Activated CD4-positive, alpha-beta T cell treated with anti-CD3 and anti-CD28 coated beads, Interleukin-2, amount 10 ng/mL, durations not matched to agents 7 days and 5 days (primary cell): ENCODE measurements around the gene ELOB. TPM values are rescaled to one million over a fixed set of nuclear protein-coding genes. Genes with fewer than 3 reads are reported as not detected.
A peak's percentile ranks its signal among the peaks of the same experiment; 100 is the strongest.

Source experiments
- CTCF ChIA-PET: fragments of 350-600 bp; sonication (Branson Sonifier 250); formaldehyde crosslinking; loops from one replicate; lab custom pipeline; 2021; ENCODE audit warnings: antibody characterized with exemption; lab: Charles Lee
- POLR2A ChIA-PET: fragments of 350-600 bp; sonication (Branson Sonifier 250); formaldehyde crosslinking; loops from one replicate; lab custom pipeline; 2021; ENCODE audit warnings: antibody characterized with exemption; lab: Charles Lee
- DNase-seq: peaks from one replicate; pipeline ENCODE4 v3.0.0-alpha.2; 2020
- H3K27ac Mint-ChIP-seq: one replicate; pipeline ENCODE4 v1.8.0; 2021; ENCODE audit warnings: mild to moderate bottlenecking, moderate library complexity, mixed read lengths
- H3K27me3 Mint-ChIP-seq: one replicate; pipeline ENCODE4 v1.8.0; 2021; ENCODE audit warnings: mixed read lengths
- H3K36me3 Mint-ChIP-seq: one replicate; pipeline ENCODE4 v1.8.0; 2021; ENCODE audit warnings: low read depth, mixed read lengths
- H3K4me1 Mint-ChIP-seq: one replicate; pipeline ENCODE4 v1.8.0; 2021; ENCODE audit warnings: mixed read lengths
- H3K4me3 Mint-ChIP-seq: one replicate; pipeline ENCODE4 v1.8.0; 2021; ENCODE audit warnings: mild to moderate bottlenecking, moderate library complexity, mixed read lengths
- H3K9me3 Mint-ChIP-seq: one replicate; pipeline ENCODE4 v1.8.0; 2021; ENCODE audit warnings: mixed read lengths
- total RNA-seq, 2 experiments: library from RNA; stranded (reverse); gene quantifications; one replicate each; pipeline ENCODE4 v1.2.3, GENCODE V29; 2021

Gene ELOB
- total RNA-seq, 2 experiments from 2014 or later: 224 to 249 TPM

GRCh38 chr16:2775765-2776499 is 1.1 kb downstream of the ELOB start:
- ChIA-PET CTCF (interaction anchor here (0.7 to 1.2 kb wide), 3 partner anchors 8 to 107 kb away, joined by 3 to 5 read pairs (median 3); partner anchors contain the start of gene FLYWCH2), POLR2A (interaction anchor here (0.6 kb wide), 1 partner anchor 63 kb away, joined by 4 read pairs; no protein-coding TSS in a partner anchor)
- Mint-ChIP-seq H3K4me3 (peak overlapping the region; percentile 89), H3K9me3 (no peaks in the 10 kb centered on the region), H3K4me1 (peaks cover 31% of the 10 kb centered on the region), H3K36me3 (peaks cover 28% of the 10 kb centered on the region), H3K27ac (peak overlapping the region; percentile 91), H3K27me3 (no peaks in the 10 kb centered on the region)
- DNase-seq: no peak

- Mint-ChIP-seq H3K4me3 (peak overlapping the region; percentile 89), H3K4me1 (peaks cover 32% of the 10 kb centered on the region), H3K27me3 (no peaks in the 10 kb centered on the region), H3K36me3 (peaks cover 35% of the 10 kb centered on the region), H3K9me3 (no peaks in the 10 kb centered on the region), H3K27ac (no peak overlapping the region)
- CTCF ChIA-PET: interaction anchor here (0.5 to 1.4 kb wide), 3 partner anchors 10 to 184 kb away, joined by 3 to 5 read pairs (median 3); no protein-coding TSS in a partner anchor
- POLR2A ChIA-PET: interaction anchor here (0.6 kb wide), 1 partner anchor 64 kb away, joined by 4 read pairs; no protein-coding TSS in a partner anchor
- no peak for DNase-seq
Observed at GRCh38 chr16:2775131-2775716, 1.9 kb downstream of the ELOB start.

GRCh38 chr16:2774161-2774891 is 2.8 kb downstream of the ELOB start:
- peak overlapping the region; percentile 55 for H3K27ac Mint-ChIP-seq
- DNase-seq: no peak
- peaks cover 32% of the 10 kb centered on the region for H3K4me1 Mint-ChIP-seq
- CTCF ChIA-PET: interaction anchor here (0.6 to 1.5 kb wide), 3 partner anchors 16 to 223 kb away, joined by 3 to 4 read pairs (median 3); no protein-coding TSS in a partner anchor
- no peaks in the 10 kb centered on the region for H3K27me3 Mint-ChIP-seq
- H3K9me3 Mint-ChIP-seq: no peaks in the 10 kb centered on the region
- H3K4me3 Mint-ChIP-seq: no peak overlapping the region
- H3K36me3 Mint-ChIP-seq: peaks cover 44% of the 10 kb centered on the region
- POLR2A ChIA-PET: no interaction called here

- DNase-seq: no peak
- CTCF ChIA-PET: interaction anchor here (0.6 to 1.5 kb wide), 4 partner anchors 11 to 234 kb away, joined by 3 to 4 read pairs (median 3); no protein-coding TSS in a partner anchor
- no peak overlapping the region for H3K4me3 Mint-ChIP-seq
Observed at GRCh38 chr16:2773188-2773968, 3.7 kb downstream of the ELOB start.

GRCh38 chr16:2771496-2772402 is 5.3 kb downstream of the ELOB start:
- CTCF ChIA-PET: no interaction called here
- Mint-ChIP-seq H3K4me3 (no peak overlapping the region), H3K36me3 (peaks cover 55% of the 10 kb centered on the region), H3K9me3 (no peaks in the 10 kb centered on the region), H3K27ac (no peak overlapping the region), H3K27me3 (no peaks in the 10 kb centered on the region), H3K4me1 (peaks cover 21% of the 10 kb centered on the region)
- DNase-seq: no peak
- POLR2A ChIA-PET: no interaction called here

More at GRCh38 chr16:2773188-2773968, 3.7 kb downstream of the ELOB start:
- H3K36me3 Mint-ChIP-seq: peaks cover 49% of the 10 kb centered on the region
- H3K9me3 Mint-ChIP-seq: no peaks in the 10 kb centered on the region
- H3K27me3 Mint-ChIP-seq: no peaks in the 10 kb centered on the region
- H3K27ac Mint-ChIP-seq: no peak overlapping the region
- H3K4me1 Mint-ChIP-seq: peaks cover 25% of the 10 kb centered on the region
- POLR2A ChIA-PET: no interaction called here

GRCh38 chr16:2770057-2770951 is 6.8 kb downstream of the ELOB start:
- DNase-seq: no peak
- H3K27me3 Mint-ChIP-seq: no peaks in the 10 kb centered on the region
- CTCF ChIA-PET: interaction anchor here (1.4 kb wide), 1 partner anchor 8 kb away, joined by 3 read pairs; no protein-coding TSS in a partner anchor
- POLR2A ChIA-PET: no interaction called here
- H3K36me3 Mint-ChIP-seq: peaks cover 68% of the 10 kb centered on the region
- H3K4me3 Mint-ChIP-seq: no peak overlapping the region
- no peak overlapping the region for H3K27ac Mint-ChIP-seq
- no peaks in the 10 kb centered on the region for H3K9me3 Mint-ChIP-seq
- peaks cover 9% of the 10 kb centered on the region for H3K4me1 Mint-ChIP-seq

- Mint-ChIP-seq H3K27ac (no peak overlapping the region), H3K4me3 (no peak overlapping the region), H3K9me3 (no peaks in the 10 kb centered on the region), H3K4me1 (peaks cover 6% of the 10 kb centered on the region), H3K27me3 (no peaks in the 10 kb centered on the region), H3K36me3 (peaks cover 73% of the 10 kb centered on the region)
- CTCF ChIA-PET: interaction anchor here (1.4 kb wide), 1 partner anchor 9 kb away, joined by 3 read pairs; no protein-coding TSS in a partner anchor
- POLR2A ChIA-PET: no interaction called here
- no peak for DNase-seq
Observed at GRCh38 chr16:2769675-2770056, 7.4 kb downstream of the ELOB start.

- peaks cover 78% of the 10 kb centered on the region for H3K36me3 Mint-ChIP-seq
- no peak overlapping the region for H3K27ac Mint-ChIP-seq
- POLR2A ChIA-PET: no interaction called here
- H3K9me3 Mint-ChIP-seq: no peaks in the 10 kb centered on the region
- CTCF ChIA-PET: interaction anchor here (1.4 kb wide), 1 partner anchor 10 kb away, joined by 3 read pairs; no protein-coding TSS in a partner anchor
- DNase-seq: no peak
- H3K27me3 Mint-ChIP-seq: no peaks in the 10 kb centered on the region
- peaks cover 6% of the 10 kb centered on the region for H3K4me1 Mint-ChIP-seq
- no peak overlapping the region for H3K4me3 Mint-ChIP-seq
Observed at GRCh38 chr16:2769100-2769529, 8.0 kb downstream of the ELOB start.

GRCh38 chr16:2768403-2769089 is 8.5 kb downstream of the ELOB start:
- Mint-ChIP-seq H3K4me3 (no peak overlapping the region), H3K9me3 (no peaks in the 10 kb centered on the region), H3K27ac (no peak overlapping the region), H3K27me3 (no peaks in the 10 kb centered on the region), H3K4me1 (peaks cover 6% of the 10 kb centered on the region), H3K36me3 (peaks cover 84% of the 10 kb centered on the region)
- ChIA-PET CTCF (interaction anchor here (1.0 to 1.4 kb wide), 3 partner anchors 8 to 99 kb away, joined by 3 to 4 read pairs (median 3); no protein-coding TSS in a partner anchor), POLR2A (no interaction called here)
- DNase-seq: no peak

GRCh38 chr16:2767891-2768290 is 9.2 kb downstream of the ELOB start:
- no peaks in the 10 kb centered on the region for H3K9me3 Mint-ChIP-seq
- H3K36me3 Mint-ChIP-seq: peaks cover 87% of the 10 kb centered on the region
- peaks cover 6% of the 10 kb centered on the region for H3K4me1 Mint-ChIP-seq
- no peaks in the 10 kb centered on the region for H3K27me3 Mint-ChIP-seq
- CTCF ChIA-PET: interaction anchor here (1.0 to 1.1 kb wide), 2 partner anchors 9 to 100 kb away, joined by 3 to 4 read pairs; no protein-coding TSS in a partner anchor
- no peak for DNase-seq
- POLR2A ChIA-PET: no interaction called here
- H3K27ac Mint-ChIP-seq: no peak overlapping the region
- H3K4me3 Mint-ChIP-seq: no peak overlapping the region
